Fibroblast of skin of left quadriceps (primary cell): ENCODE measurements around the gene CELF4.

Experiments used
- DNase-seq, 2 experiments: peaks; one replicate each; pipeline ENCODE4 v3.0.0-alpha.2; 2013; ENCODE audit warnings: low read depth in 2 of 2

CELF4 gene

GRCh38 chr18:37391698-37392548, 173.7 kb downstream of the CELF4 start:
- no peak for DNase-seq

- DNase-seq = no peak
Observed at GRCh38 chr18:37391156-37391555, 174.4 kb downstream of the CELF4 start.

DNA sequence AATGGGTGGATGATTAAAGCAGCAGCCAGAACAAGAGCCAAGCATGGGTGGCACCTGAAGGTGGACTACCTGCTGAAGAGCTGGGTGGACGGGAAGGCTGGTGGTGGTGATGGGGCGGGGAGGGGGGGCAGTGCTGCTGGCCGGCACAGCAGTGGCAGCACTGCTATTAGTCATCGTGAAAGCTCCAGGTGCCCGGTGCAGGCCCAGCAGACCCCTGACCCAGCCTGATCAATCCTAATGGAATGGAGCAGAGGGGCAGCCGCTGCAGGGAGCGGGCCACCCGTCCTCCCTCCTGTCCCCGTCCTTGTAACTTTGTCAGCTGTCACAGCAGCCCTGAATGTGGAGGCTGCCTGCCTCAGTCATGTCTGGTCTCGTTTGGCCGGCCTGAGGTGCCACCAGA, 174.9 kb downstream of the CELF4 start:
- no peak for DNase-seq

GRCh38 chr18:37389684-37390368, 175.8 kb downstream of the CELF4 start:
- no peak for DNase-seq

- no peak for DNase-seq
Observed at GRCh38 chr18:37389041-37389440, 176.6 kb downstream of the CELF4 start.

GRCh38 chr18:37388413-37388812, 177.2 kb downstream of the CELF4 start:
- DNase-seq = no peak

DNA sequence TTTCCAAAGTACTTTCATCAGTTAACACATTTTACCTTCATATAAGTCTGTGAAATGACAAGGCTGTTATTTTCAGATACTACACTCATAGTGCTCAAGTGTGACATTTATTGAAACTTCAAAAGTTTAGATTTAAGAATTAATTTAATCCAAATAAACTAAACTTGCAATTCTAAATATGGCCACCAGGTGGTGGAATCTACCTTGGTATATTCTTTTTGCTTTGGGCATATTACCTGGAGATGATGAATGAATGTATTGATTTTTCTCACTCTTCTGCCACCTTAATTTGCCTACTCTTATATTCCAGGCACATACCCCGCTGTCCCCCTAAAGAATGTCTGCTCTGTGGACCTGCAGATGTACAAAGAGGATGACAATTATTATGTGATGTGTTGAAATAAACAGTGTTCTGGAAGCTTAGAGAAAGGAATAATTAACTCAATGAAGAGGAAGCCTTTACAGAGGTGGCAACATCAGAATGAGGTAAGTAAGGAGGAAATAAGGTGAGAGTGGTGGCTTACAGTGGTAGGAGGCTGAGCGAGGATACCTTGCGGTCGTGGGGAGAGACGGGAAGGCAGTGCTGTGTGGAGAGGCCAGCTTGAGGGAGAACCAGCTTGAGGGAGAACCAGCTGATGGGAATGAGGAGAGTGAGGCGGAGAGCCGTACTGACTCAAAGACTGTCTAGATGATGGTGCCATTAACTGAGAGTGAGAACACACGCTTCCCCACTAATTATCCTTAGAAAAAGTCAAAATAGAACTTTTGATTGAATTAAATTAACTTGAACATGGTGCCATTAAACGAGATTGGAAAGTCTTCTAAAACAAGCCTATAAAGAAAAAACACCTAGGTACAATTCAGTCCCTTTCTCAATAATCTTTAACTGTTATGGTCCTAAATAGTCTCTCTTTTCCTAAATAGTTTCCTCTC, 179.5 kb downstream of the CELF4 start:
- DNase-seq = peak; percentile 6

DNA sequence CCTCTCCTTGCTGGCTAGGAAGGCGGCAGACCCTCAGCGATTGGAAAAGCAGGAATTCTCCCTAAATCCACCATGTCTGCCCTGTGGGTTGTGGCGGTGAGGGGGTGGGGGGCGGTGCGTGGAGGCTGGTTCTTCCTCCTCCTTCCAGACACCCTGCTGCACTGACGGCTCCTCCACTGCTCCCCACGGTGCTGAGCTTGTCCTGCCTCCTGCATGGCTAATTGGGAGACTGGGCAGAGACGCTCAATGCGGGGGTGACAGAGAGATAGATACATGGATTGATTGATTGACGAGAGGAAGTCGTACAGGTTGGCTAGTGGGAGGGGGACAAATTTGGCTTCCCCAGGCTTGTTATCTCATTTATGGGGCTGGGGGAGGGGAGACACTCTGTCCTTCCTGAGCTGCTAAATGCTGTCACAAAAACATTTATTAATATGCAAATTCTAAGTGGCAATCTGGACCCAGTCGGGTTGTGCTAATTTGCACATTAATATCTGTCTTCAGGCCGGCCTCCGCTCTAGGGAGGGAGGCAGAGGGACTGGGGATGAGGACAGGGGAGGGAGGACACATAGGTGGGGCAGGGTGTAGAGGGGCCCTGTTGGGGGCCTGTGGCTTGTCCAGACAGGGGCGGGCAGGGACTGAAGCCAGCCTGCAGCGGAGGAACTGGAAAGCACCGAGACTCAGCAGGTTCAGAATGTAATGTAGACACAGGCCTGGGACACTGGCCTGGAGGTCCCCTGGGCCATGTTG, 181.6 kb downstream of the CELF4 start:
- no peak for DNase-seq

GRCh38 chr18:37383036-37383785, 182.4 kb downstream of the CELF4 start:
- DNase-seq = no peak

DNA sequence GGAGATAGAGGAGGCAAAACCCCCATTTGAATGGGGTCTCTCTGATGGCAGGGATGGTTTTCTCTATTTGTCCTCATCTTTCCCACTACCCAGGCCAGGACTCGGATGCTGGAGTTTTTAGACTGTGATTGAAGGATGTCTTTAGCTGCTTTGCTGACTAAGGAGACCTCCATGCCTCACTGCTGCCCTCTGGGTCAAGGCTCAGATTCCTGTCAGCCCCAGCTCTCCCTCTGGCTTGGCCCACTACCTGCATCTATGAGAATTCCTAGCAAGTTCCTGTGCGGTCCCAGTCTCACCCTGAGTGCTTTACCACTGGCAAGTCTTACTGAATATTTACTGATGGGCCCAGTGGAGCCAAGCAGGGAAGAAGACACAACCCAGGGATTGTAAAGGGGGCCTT, 184.0 kb downstream of the CELF4 start:
- DNase-seq = no peak

- DNase-seq = no peak
Observed at GRCh38 chr18:37380546-37381110, 185.0 kb downstream of the CELF4 start.

GRCh38 chr18:37378336-37379010, 187.1 kb downstream of the CELF4 start:
- no peak for DNase-seq

DNA sequence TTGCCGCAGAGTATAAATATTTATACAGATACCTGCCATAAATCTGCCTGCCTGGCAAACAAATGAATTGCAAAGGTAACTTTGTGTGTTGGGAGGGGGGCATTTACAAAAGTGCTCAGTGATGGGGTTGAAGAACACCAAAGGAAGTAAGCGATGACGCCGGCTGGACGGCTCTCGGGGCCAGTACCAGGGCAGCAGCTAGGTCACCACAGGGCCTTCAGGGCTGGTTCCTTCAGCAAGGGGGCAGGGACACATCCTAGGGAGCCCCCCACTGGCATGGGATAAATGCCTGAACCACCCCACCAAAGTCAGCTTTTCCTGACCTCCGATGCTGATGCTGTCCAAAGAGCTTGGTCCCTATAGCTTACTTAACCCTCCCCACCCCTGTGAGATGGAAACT, 190.4 kb downstream of the CELF4 start:
- no peak for DNase-seq

- no peak for DNase-seq
Observed at GRCh38 chr18:37368110-37368954, 197.3 kb downstream of the CELF4 start.

GRCh38 chr18:37364237-37364636, 201.4 kb downstream of the CELF4 start:
- DNase-seq = no peak

- no peak for DNase-seq
Observed at GRCh38 chr18:37362158-37362890, 203.3 kb downstream of the CELF4 start.

- DNase-seq = no peak
Observed at GRCh38 chr18:37361335-37362157, 204.1 kb downstream of the CELF4 start.
